Ovary (tissue), 3 donors: ENCODE results near the gene RNF111.

Source experiments
- EP300 ChIP-seq: sonication (generic); formaldehyde crosslinking; IDR thresholded peaks from one replicate; pipeline ENCODE4 v1.6.1; 2017; ENCODE audit warnings: antibody characterized with exemption
- TF ChIP-seq, protein P1 (sequence below), 3 donors: fragments of 450-650 bp in 2 of 3; fragments of 200-600 bp in 1 of 3; IDR thresholded peaks; one replicate each; pipeline versions ENCODE4 v1.5.1 to v1.8.0; 2016 to 2022; ENCODE audit warnings: antibody characterized with exemption in 3 of 3, mild to moderate bottlenecking in 1 of 3
- donor health status: DM: no; HTN: no; CAD: no.

DNA sequence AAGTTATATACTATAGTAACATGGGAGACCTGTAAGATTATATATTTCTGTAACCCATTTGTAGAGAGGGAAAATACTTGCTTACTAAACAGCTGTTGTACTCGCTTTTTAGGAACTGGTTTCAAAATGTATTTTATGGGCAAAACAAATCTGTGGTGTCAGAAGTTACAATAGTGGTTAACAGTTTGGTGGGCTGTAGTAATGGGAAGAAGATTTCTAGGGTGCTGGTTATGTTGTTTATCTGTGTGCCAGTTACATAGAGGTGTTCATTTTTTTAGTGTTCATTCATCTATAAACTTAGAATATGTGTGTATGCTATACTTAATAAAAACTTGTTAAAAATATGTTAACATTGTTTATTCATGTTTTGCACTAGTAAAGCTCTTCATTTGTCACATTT lies 42.1 kb downstream of the RNF111 start:
- no peak for TF ChIP-seq EP300
- TF ChIP-seq, protein P1, sequence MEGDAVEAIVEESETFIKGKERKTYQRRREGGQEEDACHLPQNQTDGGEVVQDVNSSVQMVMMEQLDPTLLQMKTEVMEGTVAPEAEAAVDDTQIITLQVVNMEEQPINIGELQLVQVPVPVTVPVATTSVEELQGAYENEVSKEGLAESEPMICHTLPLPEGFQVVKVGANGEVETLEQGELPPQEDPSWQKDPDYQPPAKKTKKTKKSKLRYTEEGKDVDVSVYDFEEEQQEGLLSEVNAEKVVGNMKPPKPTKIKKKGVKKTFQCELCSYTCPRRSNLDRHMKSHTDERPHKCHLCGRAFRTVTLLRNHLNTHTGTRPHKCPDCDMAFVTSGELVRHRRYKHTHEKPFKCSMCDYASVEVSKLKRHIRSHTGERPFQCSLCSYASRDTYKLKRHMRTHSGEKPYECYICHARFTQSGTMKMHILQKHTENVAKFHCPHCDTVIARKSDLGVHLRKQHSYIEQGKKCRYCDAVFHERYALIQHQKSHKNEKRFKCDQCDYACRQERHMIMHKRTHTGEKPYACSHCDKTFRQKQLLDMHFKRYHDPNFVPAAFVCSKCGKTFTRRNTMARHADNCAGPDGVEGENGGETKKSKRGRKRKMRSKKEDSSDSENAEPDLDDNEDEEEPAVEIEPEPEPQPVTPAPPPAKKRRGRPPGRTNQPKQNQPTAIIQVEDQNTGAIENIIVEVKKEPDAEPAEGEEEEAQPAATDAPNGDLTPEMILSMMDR (IDR thresholded peaks at IDR 0.05), result no peak
